ENCODE measurements around the gene HMGN5. TPM values are rescaled to one million over a fixed set of nuclear protein-coding genes. Genes with fewer than 3 reads are reported as not detected.

Gene HMGN5
- total and polyA plus RNA-seq, 7 donors: 5.3 to 23.5 (median 11.8) TPM

- Histone ChIP-seq H3K9me3 (no peaks in the 10 kb centered on the region), H3K4me1 (peaks cover 0 to 19% (median 3%) of the 10 kb centered on the region in 4 donors), H3K36me3 (no peaks in the 10 kb centered on the region), H3K27ac (peak overlapping the region; percentile 80 to 84 (median 82)), H3K27me3 (no peaks in the 10 kb centered on the region), H3K4me3 (peak overlapping the region; percentile 43 to 60 (median 54))
- 0 to 3% methylated on average over 1 of the region's 1 CpG for WGBS, 2 donors
- DNase-seq: no peak
- TF ChIP-seq POLR2A (IDR thresholded peaks at IDR 0.05): no peak
- no peak for TF ChIP-seq EP300 (IDR thresholded peaks at IDR 0.05)
- no peak for TF ChIP-seq POLR2AphosphoS5 (IDR thresholded peaks at IDR 0.05)
- TF ChIP-seq, protein P1, sequence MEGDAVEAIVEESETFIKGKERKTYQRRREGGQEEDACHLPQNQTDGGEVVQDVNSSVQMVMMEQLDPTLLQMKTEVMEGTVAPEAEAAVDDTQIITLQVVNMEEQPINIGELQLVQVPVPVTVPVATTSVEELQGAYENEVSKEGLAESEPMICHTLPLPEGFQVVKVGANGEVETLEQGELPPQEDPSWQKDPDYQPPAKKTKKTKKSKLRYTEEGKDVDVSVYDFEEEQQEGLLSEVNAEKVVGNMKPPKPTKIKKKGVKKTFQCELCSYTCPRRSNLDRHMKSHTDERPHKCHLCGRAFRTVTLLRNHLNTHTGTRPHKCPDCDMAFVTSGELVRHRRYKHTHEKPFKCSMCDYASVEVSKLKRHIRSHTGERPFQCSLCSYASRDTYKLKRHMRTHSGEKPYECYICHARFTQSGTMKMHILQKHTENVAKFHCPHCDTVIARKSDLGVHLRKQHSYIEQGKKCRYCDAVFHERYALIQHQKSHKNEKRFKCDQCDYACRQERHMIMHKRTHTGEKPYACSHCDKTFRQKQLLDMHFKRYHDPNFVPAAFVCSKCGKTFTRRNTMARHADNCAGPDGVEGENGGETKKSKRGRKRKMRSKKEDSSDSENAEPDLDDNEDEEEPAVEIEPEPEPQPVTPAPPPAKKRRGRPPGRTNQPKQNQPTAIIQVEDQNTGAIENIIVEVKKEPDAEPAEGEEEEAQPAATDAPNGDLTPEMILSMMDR (IDR thresholded peaks at IDR 0.05): no peak
- intact Hi-C loops (cut with DNase I): loop anchor here (5.0 to 10.0 kb wide), 2 partner anchors 54 to 172 kb away; no protein-coding TSS in a partner anchor
Measured at GRCh38 chrX:81202943-81203342, 1.2 kb upstream of the HMGN5 start.

- TF ChIP-seq POLR2A (IDR thresholded peaks at IDR 0.05): no peak
- TF ChIP-seq, protein P1 (IDR thresholded peaks at IDR 0.05): no peak
- no peak for TF ChIP-seq POLR2AphosphoS5 (IDR thresholded peaks at IDR 0.05)
- no peak for TF ChIP-seq EP300 (IDR thresholded peaks at IDR 0.05)
- 0 to 1% methylated on average over 8 of the region's 8 CpGs for WGBS, 2 donors
- no peaks in the 10 kb centered on the region for H3K27me3 ChIP-seq
- peak overlapping the region; percentile 43 to 60 (median 54) for H3K4me3 ChIP-seq
- H3K36me3 ChIP-seq: no peaks in the 10 kb centered on the region
- peak overlapping the region; percentile 80 to 84 (median 82) for H3K27ac ChIP-seq
- H3K9me3 ChIP-seq: no peaks in the 10 kb centered on the region
- H3K4me1 ChIP-seq: peaks cover 0 to 19% (median 3%) of the 10 kb centered on the region in 4 donors
- intact Hi-C loops (cut with DNase I): loop anchor here (5.0 to 10.0 kb wide), 2 partner anchors 55 to 172 kb away; no protein-coding TSS in a partner anchor
- no peak for DNase-seq
Measured at GRCh38 chrX:81202456-81202819, 725 bp upstream of the HMGN5 start.

- Histone ChIP-seq H3K36me3 (no peaks in the 10 kb centered on the region), H3K9me3 (no peaks in the 10 kb centered on the region), H3K4me1 (peaks cover 0 to 6% (median 0%) of the 10 kb centered on the region in 4 donors), H3K27ac (peak overlapping the region; percentile 80 to 84 (median 82)), H3K4me3 (peak overlapping the region; percentile 43 to 60 (median 54)), H3K27me3 (no peaks in the 10 kb centered on the region)
- TF ChIP-seq, protein P1 (IDR thresholded peaks at IDR 0.05): no peak
- no peak for TF ChIP-seq POLR2AphosphoS5 (IDR thresholded peaks at IDR 0.05)
- 50 to 52% methylated on average over 1 of the region's 1 CpG for whole genome bisulfite sequencing, 2 donors
- intact Hi-C loops (cut with DNase I): loop anchor here (5.0 to 10.0 kb wide), 2 partner anchors 56 to 174 kb away; no protein-coding TSS in a partner anchor
- no peak for DNase-seq
Measured at GRCh38 chrX:81201071-81201470, 642 bp downstream of the HMGN5 start.

DNA sequence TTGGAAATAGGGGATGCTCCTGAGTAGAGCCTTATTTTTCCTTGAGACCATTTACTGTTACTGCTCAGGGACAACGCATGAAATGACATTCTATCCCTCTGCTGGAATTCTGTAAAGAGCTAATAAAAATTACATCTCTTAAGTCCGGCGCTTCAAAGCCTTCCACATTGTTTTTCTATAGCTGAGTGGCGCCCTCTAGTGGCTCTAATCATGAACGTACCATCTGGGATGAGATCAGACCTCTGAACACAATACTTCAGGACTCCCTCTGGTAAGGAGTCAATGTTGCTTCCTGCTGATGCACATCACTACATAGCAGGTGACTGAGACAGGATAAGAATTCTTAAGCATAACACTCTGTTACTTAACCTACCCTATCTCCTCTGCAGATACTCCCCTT is 6.0 kb downstream of the HMGN5 start:
- TF ChIP-seq POLR2A (IDR thresholded peaks at IDR 0.05): no peak
- TF ChIP-seq, protein P1 (IDR thresholded peaks at IDR 0.05): peak in 2 of 4 experiments; percentile 15 to 49
- no peak for TF ChIP-seq EP300 (IDR thresholded peaks at IDR 0.05)
- no peak for TF ChIP-seq POLR2AphosphoS5 (IDR thresholded peaks at IDR 0.05)
- Histone ChIP-seq H3K36me3 (no peaks in the 10 kb centered on the region), H3K9me3 (no peaks in the 10 kb centered on the region), H3K27ac (no peak overlapping the region), H3K4me3 (no peak overlapping the region), H3K27me3 (no peaks in the 10 kb centered on the region), H3K4me1 (no peaks in the 10 kb centered on the region)
- no peak for DNase-seq
- 4 to 8% methylated on average over 5 of the region's 5 CpGs for WGBS, 2 donors
- intact Hi-C loops (cut with DNase I): no loop called here

- Histone ChIP-seq H3K27me3 (no peaks in the 10 kb centered on the region), H3K36me3 (no peaks in the 10 kb centered on the region), H3K27ac (no peak overlapping the region), H3K4me1 (no peaks in the 10 kb centered on the region), H3K9me3 (no peaks in the 10 kb centered on the region), H3K4me3 (no peak overlapping the region)
- intact Hi-C loops (cut with DNase I): no loop called here
- DNase-seq: no peak
- 94 to 96% methylated on average over 2 of the region's 2 CpGs for WGBS, 2 donors
- TF ChIP-seq EP300 (IDR thresholded peaks at IDR 0.05) (no peak), POLR2A (IDR thresholded peaks at IDR 0.05) (no peak), POLR2AphosphoS5 (IDR thresholded peaks at IDR 0.05) (no peak)
- TF ChIP-seq, protein P1 (IDR thresholded peaks at IDR 0.05): no peak
Measured at GRCh38 chrX:81195259-81195658, 6.5 kb downstream of the HMGN5 start.
